Mesenchymal stem cell (in vitro differentiated cells and primary cell): ENCODE results near the gene PINLYP.

ENCODE experiments used
- DNase-seq: peaks from one replicate; pipeline ENCODE4 v3.0.0-alpha.2; 2013
- H2AFZ ChIP-seq: one replicate; pipeline ENCODE4 v1.6.1; 2013; ENCODE audit warnings: low read depth, mild to moderate bottlenecking, control low read depth, inconsistent platforms, low read length, moderate library complexity
- H2AK5ac ChIP-seq: 2 replicates; pipeline ENCODE4 v1.6.1; 2013; ENCODE audit warnings: low read length, moderate library complexity, mild to moderate bottlenecking, inconsistent platforms; ENCODE audit not compliant: severe bottlenecking
- H2BK120ac ChIP-seq: one replicate; pipeline ENCODE4 v1.6.1; 2013; ENCODE audit warnings: low read depth, mild to moderate bottlenecking, inconsistent platforms, low read length, moderate library complexity
- H2BK12ac ChIP-seq, 2 experiments: one replicate each; pipeline ENCODE4 v1.6.1; 2013; ENCODE audit warnings: inconsistent platforms in 2 of 2, low read length in 2 of 2, mild to moderate bottlenecking in 2 of 2, moderate library complexity in 2 of 2, control low read depth in 1 of 2
- H2BK15ac ChIP-seq: one replicate; pipeline ENCODE4 v1.6.1; 2013; ENCODE audit warnings: mild to moderate bottlenecking, low read depth, inconsistent platforms; ENCODE audit not compliant: poor library complexity, severe bottlenecking
- H2BK5ac ChIP-seq: 2 replicates; pipeline ENCODE4 v1.6.1; 2013; ENCODE audit warnings: low read depth, mild to moderate bottlenecking, low read length, control low read depth, inconsistent platforms; ENCODE audit not compliant: poor library complexity, severe bottlenecking
- H3K14ac ChIP-seq, 2 experiments: one replicate each; pipeline ENCODE4 v1.6.1; 2013; ENCODE audit warnings: inconsistent platforms in 2 of 2, low read length in 2 of 2, control low read depth in 1 of 2, mild to moderate bottlenecking in 1 of 2, moderate library complexity in 1 of 2
- H3K18ac ChIP-seq, 2 experiments: one replicate each; pipeline ENCODE4 v1.6.1; 2013; ENCODE audit warnings: inconsistent platforms in 2 of 2, low read length in 2 of 2, control low read depth in 1 of 2, low read depth in 1 of 2, mild to moderate bottlenecking in 1 of 2
- H3K23ac ChIP-seq, 2 experiments: one replicate each; pipeline ENCODE4 v1.6.1; 2013; ENCODE audit warnings: inconsistent platforms in 2 of 2, low read length in 2 of 2, mild to moderate bottlenecking in 2 of 2, moderate library complexity in 2 of 2, control low read depth in 1 of 2
- H3K27ac ChIP-seq: 2 replicates; pipeline ENCODE4 v1.5.1; 2013; ENCODE audit warnings: mild to moderate bottlenecking, moderate library complexity, low read length, control low read depth, inconsistent platforms; ENCODE audit not compliant: poor library complexity, severe bottlenecking
- H3K27me3 ChIP-seq, 2 experiments: 2 replicates each; pipeline versions ENCODE4 v1.6.1 to v1.7.0; 2013; ENCODE audit warnings: low read length in 2 of 2, mild to moderate bottlenecking in 2 of 2, moderate library complexity in 2 of 2, control low read depth in 1 of 2, inconsistent platforms in 1 of 2; ENCODE audit not compliant: control insufficient read depth in 1 of 2, insufficient read depth in 1 of 2
- H3K36me3 ChIP-seq, 2 experiments: 2 replicates each; pipeline versions ENCODE4 v1.6.1 to v1.7.0; 2013; ENCODE audit warnings: low read length in 2 of 2, control low read depth in 1 of 2, inconsistent platforms in 1 of 2, low read depth in 1 of 2, mild to moderate bottlenecking in 1 of 2; ENCODE audit not compliant: insufficient read depth in 2 of 2, control insufficient read depth in 1 of 2
- H3K4ac ChIP-seq, 2 experiments: one replicate each; pipeline ENCODE4 v1.6.1; 2013; ENCODE audit warnings: inconsistent platforms in 2 of 2, low read length in 2 of 2, mild to moderate bottlenecking in 2 of 2, moderate library complexity in 2 of 2, control low read depth in 1 of 2, low read depth in 1 of 2
- H3K4me1 ChIP-seq: 2 replicates; pipeline ENCODE4 v1.6.1; 2013; ENCODE audit warnings: low read depth, low read length, control low read depth; ENCODE audit not compliant: control insufficient read depth, insufficient read depth
- H3K4me2 ChIP-seq: 2 replicates; pipeline ENCODE4 v1.6.1; 2013; ENCODE audit warnings: low read length, mild to moderate bottlenecking, inconsistent platforms; ENCODE audit not compliant: poor library complexity, severe bottlenecking
- H3K4me3 ChIP-seq, 2 experiments: 2 replicates each; pipeline versions ENCODE4 v1.5.1 to v1.7.0; 2013; ENCODE audit warnings: low read length in 2 of 2, mild to moderate bottlenecking in 2 of 2, control low read depth in 1 of 2, low read depth in 1 of 2; ENCODE audit not compliant: insufficient read depth in 1 of 2
- H3K79me1 ChIP-seq: replicated peaks from 2 replicates; pipeline ENCODE4 v1.6.1; 2013; ENCODE audit warnings: mild to moderate bottlenecking, control low read depth, low read length, inconsistent platforms; ENCODE audit not compliant: poor library complexity, severe bottlenecking
- H3K9ac ChIP-seq: 2 replicates; pipeline ENCODE4 v1.7.0; 2013; ENCODE audit warnings: mild to moderate bottlenecking, low read length, moderate library complexity
- H3K9me3 ChIP-seq: 2 replicates; pipeline ENCODE4 v1.7.0; 2013; ENCODE audit warnings: mild to moderate bottlenecking, low read length; ENCODE audit not compliant: control insufficient read depth
- H4K8ac ChIP-seq: one replicate; pipeline ENCODE4 v1.6.1; 2013; ENCODE audit warnings: inconsistent platforms, mild to moderate bottlenecking, low read length, moderate library complexity
- H4K91ac ChIP-seq: one replicate; pipeline ENCODE4 v1.6.1; 2013; ENCODE audit warnings: mild to moderate bottlenecking, low read length, inconsistent platforms
- WGBS: methylation state at CpG from one replicate; pipeline ENCODE4 v1.1.7; 2013; ENCODE audit warnings: mixed read lengths; 5-methylcytosine and 5-hydroxymethylcytosine counted together

Gene PINLYP

GRCh38 chr19:43548706-43549105 lies 26.9 kb upstream of the PINLYP start:
- H3K23ac ChIP-seq: no peak overlapping the region
- no peak overlapping the region for H2AFZ ChIP-seq
- no peak overlapping the region for H4K91ac ChIP-seq
- H3K9ac ChIP-seq: no peak overlapping the region
- no peak overlapping the region for H3K27ac ChIP-seq
- no peak for DNase-seq
- no peak overlapping the region for H2AK5ac ChIP-seq
- no peaks in the 10 kb centered on the region for H3K27me3 ChIP-seq
- H4K8ac ChIP-seq: no peak overlapping the region
- peaks cover 56 to 72% of the 10 kb centered on the region in 2 experiments for H3K36me3 ChIP-seq
- no peak overlapping the region for H3K18ac ChIP-seq
- H3K79me1 ChIP-seq: peaks cover 18% of the 10 kb centered on the region
- no peak overlapping the region for H2BK120ac ChIP-seq
- WGBS: 92% methylated on average over 1 of the region's 2 CpGs
- no peak overlapping the region for H3K4me2 ChIP-seq
- no peak overlapping the region for H2BK5ac ChIP-seq
- no peak overlapping the region for H2BK12ac ChIP-seq
- H3K14ac ChIP-seq: no peak overlapping the region
- no peaks in the 10 kb centered on the region for H3K9me3 ChIP-seq
- H2BK15ac ChIP-seq: no peak overlapping the region
- H3K4me3 ChIP-seq: no peak overlapping the region
- no peaks in the 10 kb centered on the region for H3K4me1 ChIP-seq
- H3K4ac ChIP-seq: no peak overlapping the region

GRCh38 chr19:43551399-43552197 lies 24.0 kb upstream of the PINLYP start:
- no peak overlapping the region for H3K4me3 ChIP-seq
- H3K4me1 ChIP-seq: no peaks in the 10 kb centered on the region
- H3K4me2 ChIP-seq: no peak overlapping the region
- H3K27me3 ChIP-seq: no peaks in the 10 kb centered on the region
- H2BK120ac ChIP-seq: no peak overlapping the region
- no peak overlapping the region for H3K18ac ChIP-seq
- no peak overlapping the region for H2BK12ac ChIP-seq
- H3K4ac ChIP-seq: no peak overlapping the region
- H2AK5ac ChIP-seq: no peak overlapping the region
- H4K91ac ChIP-seq: no peak overlapping the region
- no peaks in the 10 kb centered on the region for H3K9me3 ChIP-seq
- H3K14ac ChIP-seq: no peak overlapping the region
- H3K27ac ChIP-seq: no peak overlapping the region
- H3K79me1 ChIP-seq: peaks cover 31% of the 10 kb centered on the region
- H4K8ac ChIP-seq: no peak overlapping the region
- H2BK15ac ChIP-seq: no peak overlapping the region
- no peak overlapping the region for H3K23ac ChIP-seq
- peaks cover 54 to 65% of the 10 kb centered on the region in 2 experiments for H3K36me3 ChIP-seq
- H2AFZ ChIP-seq: no peak overlapping the region
- WGBS: 96% methylated on average over 18 of the region's 23 CpGs
- no peak overlapping the region for H2BK5ac ChIP-seq
- DNase-seq: no peak
- no peak overlapping the region for H3K9ac ChIP-seq

GRCh38 chr19:43552198-43552450 lies 23.5 kb upstream of the PINLYP start:
- no peak overlapping the region for H2AK5ac ChIP-seq
- H3K4me2 ChIP-seq: no peak overlapping the region
- WGBS: 92% methylated on average over 2 of the region's 3 CpGs
- no peak overlapping the region for H2BK15ac ChIP-seq
- no peak overlapping the region for H2BK120ac ChIP-seq
- peaks cover 31% of the 10 kb centered on the region for H3K79me1 ChIP-seq
- H3K9ac ChIP-seq: no peak overlapping the region
- no peak overlapping the region for H2BK12ac ChIP-seq
- no peak for DNase-seq
- H4K91ac ChIP-seq: no peak overlapping the region
- H3K9me3 ChIP-seq: no peaks in the 10 kb centered on the region
- no peak overlapping the region for H2AFZ ChIP-seq
- H3K23ac ChIP-seq: no peak overlapping the region
- no peaks in the 10 kb centered on the region for H3K4me1 ChIP-seq
- no peak overlapping the region for H3K14ac ChIP-seq
- H3K4me3 ChIP-seq: no peak overlapping the region
- no peak overlapping the region for H2BK5ac ChIP-seq
- H4K8ac ChIP-seq: no peak overlapping the region
- H3K4ac ChIP-seq: no peak overlapping the region
- H3K18ac ChIP-seq: no peak overlapping the region
- no peak overlapping the region for H3K27ac ChIP-seq
- peaks cover 54 to 62% of the 10 kb centered on the region in 2 experiments for H3K36me3 ChIP-seq
- no peaks in the 10 kb centered on the region for H3K27me3 ChIP-seq

DNA sequence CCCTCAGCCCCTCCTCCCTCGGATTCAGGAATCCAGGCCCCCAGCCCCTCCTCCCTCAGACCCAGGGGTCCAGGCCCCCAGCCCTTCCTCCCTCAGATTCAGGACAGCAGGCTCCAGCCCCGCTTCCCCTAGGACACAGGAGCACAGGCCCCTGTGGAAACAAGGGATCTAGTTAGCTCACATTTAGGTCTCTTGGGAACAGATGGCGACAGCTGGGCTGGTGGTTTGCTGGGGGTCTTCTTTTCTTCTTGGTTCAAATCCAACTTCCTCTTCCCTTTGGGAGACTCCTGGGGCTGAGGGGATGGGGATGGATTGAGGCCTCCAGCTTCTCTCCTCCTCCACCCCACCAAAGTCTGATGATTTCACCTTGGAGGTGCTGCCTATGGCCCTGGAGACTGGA lies 23.0 kb upstream of the PINLYP start:
- Histone ChIP-seq H3K79me1 (peaks cover 31% of the 10 kb centered on the region), H2BK12ac (no peak overlapping the region), H3K9ac (no peak overlapping the region), H3K23ac (no peak overlapping the region), H3K14ac (no peak overlapping the region), H2BK15ac (no peak overlapping the region), H3K27ac (no peak overlapping the region), H3K18ac (no peak overlapping the region), H2BK5ac (no peak overlapping the region), H3K4me3 (no peak overlapping the region), H3K4me1 (no peaks in the 10 kb centered on the region), H2BK120ac (no peak overlapping the region), H3K27me3 (no peaks in the 10 kb centered on the region), H3K9me3 (no peaks in the 10 kb centered on the region), H4K8ac (no peak overlapping the region), H2AK5ac (no peak overlapping the region), H3K4me2 (no peak overlapping the region), H4K91ac (no peak overlapping the region), H3K36me3 (peaks cover 54 to 58% of the 10 kb centered on the region in 2 experiments), H2AFZ (no peak overlapping the region), H3K4ac (no peak overlapping the region)
- WGBS: 91% methylated on average over 3 of the region's 3 CpGs
- DNase-seq: no peak
